ENCODE results near the gene PRIMPOL.
"Not testable (repeated sequence)": the region's sequence is repeated elsewhere in the genome, so short reads cannot be mapped to it uniquely, and the experiment has no call there.

The PRIMPOL gene

GRCh38 chr4:184740980-184741391 is 91.4 kb downstream of the PRIMPOL start:
- Histone ChIP-seq H3K9me3 (ENCODE audit: control insufficient read depth in 5 of 5, low read length in 5 of 5) (no peaks in the 10 kb centered on the region), H3K27ac (ENCODE audit: low read depth, low read length) (no peak overlapping the region), H3K4me1 (ENCODE audit: control insufficient read depth in 5 of 5, insufficient read depth in 5 of 5, low read length in 5 of 5) (peaks cover 0 to 12% (median 2%) of the 10 kb centered on the region in 5 donors), H3K9ac (ENCODE audit: low read length in 5 of 5) (no peak overlapping the region), H3K4me3 (ENCODE audit: low read depth in 1 of 5, low read length in 5 of 5) (no peak overlapping the region), H3K36me3 (ENCODE audit: control insufficient read depth in 5 of 5, insufficient read depth in 5 of 5, low read length in 5 of 5) (no peaks in the 10 kb centered on the region), H3K27me3 (ENCODE audit: control insufficient read depth in 5 of 5, insufficient read depth in 4 of 5, low read length in 5 of 5) (no peaks in the 10 kb centered on the region)

- H3K9me3 ChIP-seq (ENCODE audit: control insufficient read depth in 5 of 5, low read length in 5 of 5); H3K9ac ChIP-seq (ENCODE audit: low read length in 5 of 5); H3K4me3 ChIP-seq (ENCODE audit: low read depth in 1 of 5, low read length in 5 of 5); H3K27me3 ChIP-seq (ENCODE audit: control insufficient read depth in 5 of 5, insufficient read depth in 4 of 5, low read length in 5 of 5); H3K36me3 ChIP-seq (ENCODE audit: control insufficient read depth in 5 of 5, insufficient read depth in 5 of 5, low read length in 5 of 5); H3K27ac ChIP-seq (ENCODE audit: low read depth, low read length): not testable (repeated sequence)
- peaks cover 3 to 19% (median 9%) of the 10 kb centered on the region in 5 donors for H3K4me1 ChIP-seq (ENCODE audit: control insufficient read depth in 5 of 5, insufficient read depth in 5 of 5, low read length in 5 of 5)
These were observed 92.1 kb downstream of the PRIMPOL start for GRCh38 chr4:184741651-184742050.

GRCh38 chr4:184743650-184744049 is 94.1 kb downstream of the PRIMPOL start:
- no peak overlapping the region for H3K9ac ChIP-seq (ENCODE audit: low read length in 5 of 5)
- H3K9me3 ChIP-seq (ENCODE audit: control insufficient read depth in 5 of 5, low read length in 5 of 5) = no peaks in the 10 kb centered on the region
- no peaks in the 10 kb centered on the region for H3K36me3 ChIP-seq (ENCODE audit: control insufficient read depth in 5 of 5, insufficient read depth in 5 of 5, low read length in 5 of 5)
- peaks cover 10 to 39% (median 27%) of the 10 kb centered on the region in 5 donors for H3K4me1 ChIP-seq (ENCODE audit: control insufficient read depth in 5 of 5, insufficient read depth in 5 of 5, low read length in 5 of 5)
- H3K27ac ChIP-seq (ENCODE audit: low read depth, low read length) = no peak overlapping the region
- no peak overlapping the region for H3K4me3 ChIP-seq (ENCODE audit: low read depth in 1 of 5, low read length in 5 of 5)
- no peaks in the 10 kb centered on the region for H3K27me3 ChIP-seq (ENCODE audit: control insufficient read depth in 5 of 5, insufficient read depth in 4 of 5, low read length in 5 of 5)

GRCh38 chr4:184744236-184744635 is 94.7 kb downstream of the PRIMPOL start:
- no peak overlapping the region for H3K9ac ChIP-seq (ENCODE audit: low read length in 5 of 5)
- no peaks in the 10 kb centered on the region for H3K9me3 ChIP-seq (ENCODE audit: control insufficient read depth in 5 of 5, low read length in 5 of 5)
- no peak overlapping the region for H3K27ac ChIP-seq (ENCODE audit: low read depth, low read length)
- no peak overlapping the region for H3K4me3 ChIP-seq (ENCODE audit: low read depth in 1 of 5, low read length in 5 of 5)
- H3K27me3 ChIP-seq (ENCODE audit: control insufficient read depth in 5 of 5, insufficient read depth in 4 of 5, low read length in 5 of 5) = no peaks in the 10 kb centered on the region
- peaks cover 10 to 44% (median 32%) of the 10 kb centered on the region in 5 donors for H3K4me1 ChIP-seq (ENCODE audit: control insufficient read depth in 5 of 5, insufficient read depth in 5 of 5, low read length in 5 of 5)
- H3K36me3 ChIP-seq (ENCODE audit: control insufficient read depth in 5 of 5, insufficient read depth in 5 of 5, low read length in 5 of 5) = no peaks in the 10 kb centered on the region
